ENCODE data around the gene NEDD9. TPM values are rescaled to one million over a fixed set of nuclear protein-coding genes. Genes with fewer than 3 reads are reported as not detected.

NEDD9 gene
- total RNA-seq, 1 experiment from 2014 or later, result 0.17 TPM

DNA sequence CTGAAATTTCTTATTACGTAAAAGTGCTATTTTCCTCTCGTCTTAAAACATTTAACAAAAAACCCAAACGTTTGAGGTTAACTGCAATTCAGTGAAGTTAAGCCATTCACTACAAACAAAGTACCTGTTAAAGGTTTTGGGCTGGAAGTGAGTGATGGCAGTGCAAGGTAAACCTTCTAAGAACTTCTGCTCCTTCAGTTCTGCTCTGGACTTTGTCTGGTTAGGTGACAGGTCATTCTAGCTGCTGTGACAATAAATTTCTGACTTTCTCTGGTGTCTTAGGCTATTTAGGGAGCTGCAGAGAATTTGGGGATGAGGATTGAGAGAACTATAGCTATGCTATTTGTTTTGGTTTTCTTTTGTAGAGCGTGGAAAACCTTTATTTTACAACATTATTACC, 36.5 kb upstream of the NEDD9 start:
- no peaks in the 10 kb centered on the region for H3K36me3 ChIP-seq (ENCODE audit: control insufficient read depth in 1 of 2, insufficient read depth in 2 of 2, low read length in 2 of 2)
- H3K4me2 ChIP-seq (ENCODE audit: low read length), result no peak overlapping the region
- H3K9me3 ChIP-seq (ENCODE audit: control insufficient read depth in 1 of 2, insufficient read depth in 1 of 2, low read depth in 1 of 2, low read length in 2 of 2), result no peaks in the 10 kb centered on the region
- no peak overlapping the region for H2AFZ ChIP-seq (ENCODE audit: low read depth, low read length, poor library complexity, severe bottlenecking)
- H3K27me3 ChIP-seq (ENCODE audit: insufficient read depth, low read length), result no peaks in the 10 kb centered on the region
- ChIA-PET POLR2A (no interaction called here), CTCF (no interaction called here), RAD21 (ENCODE audit: low non-redundant PET in 1 of 2, low total read pairs in 2 of 2, uncharacterized antibody in 2 of 2, unreplicated experiment in 2 of 2) (no interaction called here)
- H3K79me2 ChIP-seq (ENCODE audit: insufficient read depth, low read length), result no peaks in the 10 kb centered on the region
- no peak overlapping the region for H3K9ac ChIP-seq (ENCODE audit: low read length)
- H3K4me3 ChIP-seq (replicated peaks in 1 of 2; ENCODE audit: low read depth in 1 of 2, low read length in 2 of 2), result no peak overlapping the region
- H3K9me2 ChIP-seq (ENCODE audit: insufficient read depth), result no peaks in the 10 kb centered on the region
- no peak overlapping the region for H3K27ac ChIP-seq (ENCODE audit: low read depth, low read length)
- no TSS peak for BruUV-seq (replicated peaks)
- intact Hi-C loops (cut with micrococcal nuclease), result loop anchor here (10.0 kb wide), 1 partner anchor 284 kb away; no protein-coding TSS in a partner anchor
- ATAC-seq (no peak), DNase-seq (ENCODE audit: low read depth, low spot score) (no peak)
- no peaks in the 10 kb centered on the region for H3K4me1 ChIP-seq (ENCODE audit: control insufficient read depth in 1 of 2, insufficient read depth in 2 of 2, low read length in 2 of 2)
- H4K20me1 ChIP-seq (ENCODE audit: insufficient read depth), result no peaks in the 10 kb centered on the region
- TF ChIP-seq, protein P1, sequence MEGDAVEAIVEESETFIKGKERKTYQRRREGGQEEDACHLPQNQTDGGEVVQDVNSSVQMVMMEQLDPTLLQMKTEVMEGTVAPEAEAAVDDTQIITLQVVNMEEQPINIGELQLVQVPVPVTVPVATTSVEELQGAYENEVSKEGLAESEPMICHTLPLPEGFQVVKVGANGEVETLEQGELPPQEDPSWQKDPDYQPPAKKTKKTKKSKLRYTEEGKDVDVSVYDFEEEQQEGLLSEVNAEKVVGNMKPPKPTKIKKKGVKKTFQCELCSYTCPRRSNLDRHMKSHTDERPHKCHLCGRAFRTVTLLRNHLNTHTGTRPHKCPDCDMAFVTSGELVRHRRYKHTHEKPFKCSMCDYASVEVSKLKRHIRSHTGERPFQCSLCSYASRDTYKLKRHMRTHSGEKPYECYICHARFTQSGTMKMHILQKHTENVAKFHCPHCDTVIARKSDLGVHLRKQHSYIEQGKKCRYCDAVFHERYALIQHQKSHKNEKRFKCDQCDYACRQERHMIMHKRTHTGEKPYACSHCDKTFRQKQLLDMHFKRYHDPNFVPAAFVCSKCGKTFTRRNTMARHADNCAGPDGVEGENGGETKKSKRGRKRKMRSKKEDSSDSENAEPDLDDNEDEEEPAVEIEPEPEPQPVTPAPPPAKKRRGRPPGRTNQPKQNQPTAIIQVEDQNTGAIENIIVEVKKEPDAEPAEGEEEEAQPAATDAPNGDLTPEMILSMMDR (IDR thresholded peaks at IDR 0.05 in 2 of 3, conservative IDR thresholded peaks at IDR 0.05 in 1 of 3; ENCODE audit: borderline replicate concordance in 1 of 3, insufficient read depth in 1 of 3, low read depth in 2 of 3, low read length in 2 of 3), result no peak
- TF ChIP-seq, protein P2, sequence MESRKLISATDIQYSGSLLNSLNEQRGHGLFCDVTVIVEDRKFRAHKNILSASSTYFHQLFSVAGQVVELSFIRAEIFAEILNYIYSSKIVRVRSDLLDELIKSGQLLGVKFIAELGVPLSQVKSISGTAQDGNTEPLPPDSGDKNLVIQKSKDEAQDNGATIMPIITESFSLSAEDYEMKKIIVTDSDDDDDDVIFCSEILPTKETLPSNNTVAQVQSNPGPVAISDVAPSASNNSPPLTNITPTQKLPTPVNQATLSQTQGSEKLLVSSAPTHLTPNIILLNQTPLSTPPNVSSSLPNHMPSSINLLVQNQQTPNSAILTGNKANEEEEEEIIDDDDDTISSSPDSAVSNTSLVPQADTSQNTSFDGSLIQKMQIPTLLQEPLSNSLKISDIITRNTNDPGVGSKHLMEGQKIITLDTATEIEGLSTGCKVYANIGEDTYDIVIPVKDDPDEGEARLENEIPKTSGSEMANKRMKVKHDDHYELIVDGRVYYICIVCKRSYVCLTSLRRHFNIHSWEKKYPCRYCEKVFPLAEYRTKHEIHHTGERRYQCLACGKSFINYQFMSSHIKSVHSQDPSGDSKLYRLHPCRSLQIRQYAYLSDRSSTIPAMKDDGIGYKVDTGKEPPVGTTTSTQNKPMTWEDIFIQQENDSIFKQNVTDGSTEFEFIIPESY (IDR thresholded peaks at IDR 0.05; ENCODE audit: extremely low read depth, insufficient replicate concordance, low read length), result no peak
- TF ChIP-seq POLR2A (IDR thresholded peaks at IDR 0.05; ENCODE audit: borderline replicate concordance, extremely low read depth, insufficient read depth, insufficient read length), result no peak
- TF ChIP-seq CEBPB (IDR thresholded peaks at IDR 0.05; ENCODE audit: low read depth), result no peak
- TF ChIP-seq EGR1 (IDR thresholded peaks at IDR 0.05; ENCODE audit: low read depth), result no peak
- no peak for TF ChIP-seq SRF (IDR thresholded peaks at IDR 0.05; ENCODE audit: low read depth)

Measured in HCT116 (cell line).